IMR-90 (cell line): ENCODE data around the gene OR1C1.

Experiments
- CEBPB ChIP-seq: IDR thresholded peaks from 2 replicates; pipeline ENCODE4 v1.6.1; 2012; ENCODE audit warnings: low read depth, low read length, improper control_type of control experiment
- CTCF ChIP-seq: conservative IDR thresholded peaks from 2 replicates; pipeline ENCODE4 v1.5.1; 2012; ENCODE audit warnings: mild to moderate bottlenecking, low read depth, low read length, improper control_type of control experiment
- FOS ChIP-seq: fragments of 150-350 bp; IDR thresholded peaks from 2 replicates; pipeline ENCODE4 v1.6.1; 2016; ENCODE audit warnings: low read depth, low read length
- MAFK ChIP-seq: IDR thresholded peaks from 2 replicates; pipeline ENCODE4 v1.6.1; 2012; ENCODE audit warnings: low read depth, low read length, improper control_type of control experiment
- MAZ ChIP-seq: IDR thresholded peaks from 2 replicates; pipeline ENCODE4 v1.6.1; 2012; ENCODE audit warnings: low read depth, mild to moderate bottlenecking, low read length, improper control_type of control experiment, moderate library complexity, borderline replicate concordance
- POLR2A ChIP-seq: IDR thresholded peaks from 2 replicates; pipeline ENCODE4 v1.6.1; 2012; ENCODE audit warnings: mild to moderate bottlenecking, low read depth, low read length
- RAD21 ChIP-seq: IDR thresholded peaks from 2 replicates; pipeline ENCODE4 v1.6.1; 2012; ENCODE audit warnings: low read length, improper control_type of control experiment
- RFX5 ChIP-seq: IDR thresholded peaks from 2 replicates; pipeline ENCODE4 v1.8.0; 2012; ENCODE audit warnings: low read depth, mild to moderate bottlenecking, low read length, moderate library complexity
- SMC3 ChIP-seq: fragments of 150-350 bp; IDR thresholded peaks from 2 replicates; pipeline ENCODE4 v1.6.1; 2016; ENCODE audit warnings: low read depth, mild to moderate bottlenecking, antibody characterized with exemption, low read length, moderate library complexity

- TF ChIP-seq RFX5, result no peak
- no peak for TF ChIP-seq MAFK
- no peak for TF ChIP-seq CTCF
- TF ChIP-seq POLR2A, result no peak
- TF ChIP-seq SMC3, result no peak
- TF ChIP-seq RAD21, result no peak
- TF ChIP-seq CEBPB, result no peak
- TF ChIP-seq FOS, result no peak
- no peak for TF ChIP-seq MAZ
These were observed 12.3 kb downstream of the OR1C1 start, which contains the start of gene OR14A2 for GRCh38 chr1:247748041-247748440.
